HL-60/S4 treated with retinoic acid at 250 ng/mL for 4 days and 3 days (cell line): ENCODE data around the gene NCOA5.

Experiments
- in situ Hi-C: fragments of 300-500 bp; cut with MboI; formaldehyde crosslinking; loops from 2 replicates; pipeline ENCODE4 v1.7.0; 2022; ENCODE audit warnings: low sequenced_read_pairs

The NCOA5 gene

DNA sequence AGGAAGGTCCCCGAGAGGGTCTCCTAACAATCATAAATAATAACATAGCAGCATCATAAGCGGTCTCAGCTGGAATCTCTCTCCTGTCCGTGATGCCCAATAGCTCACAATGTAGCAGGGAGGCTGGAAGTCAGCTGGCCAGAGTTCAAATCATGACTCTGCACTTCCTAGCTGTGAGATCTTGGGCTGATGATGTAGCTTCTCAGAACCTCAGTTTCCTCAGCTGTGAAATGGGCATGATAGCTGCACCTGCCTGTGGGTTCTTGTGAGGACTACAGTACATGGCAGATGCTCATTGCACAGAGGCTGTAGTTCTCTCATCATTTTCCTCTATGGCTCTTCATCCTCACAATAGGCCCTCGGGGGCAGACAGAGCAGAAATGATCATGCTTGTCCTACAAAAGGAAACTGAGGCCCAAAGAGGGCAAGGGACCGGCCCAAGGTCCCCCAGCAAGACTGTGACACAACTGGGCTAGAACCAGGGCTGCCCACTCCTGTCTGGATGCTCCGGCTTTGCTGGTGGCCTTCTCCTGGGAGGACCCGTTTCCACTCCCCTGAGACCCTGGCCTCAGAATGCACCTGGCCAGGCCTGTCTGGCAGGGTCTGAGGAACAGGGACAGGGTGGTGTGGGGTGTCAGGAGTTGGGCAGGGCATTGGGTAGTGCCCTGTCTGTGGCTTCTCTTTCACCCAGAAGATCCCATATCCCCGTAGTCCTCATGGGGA lies 43.0 kb downstream of the NCOA5 start:
- in situ Hi-C loops, result no loop called here

DNA sequence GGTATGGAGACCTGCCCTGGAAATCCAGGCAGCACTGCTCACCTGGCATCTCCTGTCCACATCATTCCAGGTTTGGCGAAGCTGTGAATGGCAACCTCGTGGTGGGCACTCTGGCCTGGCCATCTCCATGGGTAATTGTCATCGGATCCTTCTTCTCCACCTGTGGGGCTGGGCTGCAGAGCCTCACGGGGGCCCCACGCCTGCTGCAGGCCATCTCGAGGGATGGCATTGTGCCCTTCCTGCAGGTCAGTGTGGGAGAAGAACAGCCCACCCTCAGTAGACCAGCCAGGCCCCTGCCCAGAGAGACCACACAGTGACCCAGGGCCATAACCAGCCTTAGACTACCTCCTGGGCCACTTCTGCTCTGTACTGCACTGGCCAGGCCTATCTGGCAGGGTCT lies 44.9 kb downstream of the NCOA5 start:
- in situ Hi-C loops, result no loop called here

DNA sequence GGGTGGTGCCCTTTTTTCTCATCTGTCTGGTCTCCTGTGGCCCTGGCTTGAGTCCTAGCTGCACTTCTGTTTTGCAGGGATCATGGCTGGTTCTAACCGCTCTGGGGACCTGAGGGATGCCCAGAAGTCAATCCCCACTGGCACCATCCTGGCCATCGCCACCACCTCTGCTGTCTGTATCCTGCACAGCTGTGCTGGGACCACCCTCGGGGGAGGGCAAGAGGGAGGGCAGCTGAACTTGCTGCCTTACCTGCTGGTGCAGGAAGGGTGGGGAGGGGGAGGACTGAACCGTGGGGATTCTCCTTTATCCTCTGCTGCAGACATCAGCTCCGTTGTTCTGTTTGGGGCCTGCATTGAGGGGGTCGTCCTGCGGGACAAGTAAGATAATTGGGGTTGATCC lies 46.2 kb downstream of the NCOA5 start:
- in situ Hi-C loops, result no loop called here

DNA sequence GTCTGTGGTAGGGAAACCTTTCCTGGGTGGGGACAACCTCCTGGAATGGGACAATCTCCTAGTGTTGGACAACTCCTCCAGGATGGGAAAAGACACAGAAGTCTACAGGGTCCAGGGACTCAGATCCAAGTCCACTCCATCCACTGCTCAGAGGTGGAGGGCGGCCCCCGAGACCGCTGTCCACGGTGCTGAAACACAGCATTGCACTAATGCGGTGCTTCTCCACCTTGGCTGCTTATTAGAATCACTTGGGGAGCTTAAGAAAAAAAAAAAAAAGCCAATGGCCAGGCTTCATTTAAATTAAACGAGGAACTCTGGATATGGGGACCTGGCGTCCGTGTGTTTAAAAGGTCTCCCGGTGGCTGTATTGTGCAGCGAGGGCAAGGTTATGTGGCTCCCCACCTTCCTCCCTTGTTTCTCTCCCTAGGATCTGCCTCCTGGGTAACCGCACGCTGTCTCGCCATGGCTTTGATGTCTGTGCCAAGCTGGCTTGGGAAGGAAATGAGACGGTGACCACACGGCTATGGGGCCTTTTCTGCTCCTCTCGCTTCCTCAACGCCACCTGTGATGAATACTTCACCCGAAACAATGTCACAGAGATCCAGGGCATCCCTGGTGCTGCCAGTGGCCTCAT lies 48.7 kb downstream of the NCOA5 start:
- in situ Hi-C loops, result no loop called here

DNA sequence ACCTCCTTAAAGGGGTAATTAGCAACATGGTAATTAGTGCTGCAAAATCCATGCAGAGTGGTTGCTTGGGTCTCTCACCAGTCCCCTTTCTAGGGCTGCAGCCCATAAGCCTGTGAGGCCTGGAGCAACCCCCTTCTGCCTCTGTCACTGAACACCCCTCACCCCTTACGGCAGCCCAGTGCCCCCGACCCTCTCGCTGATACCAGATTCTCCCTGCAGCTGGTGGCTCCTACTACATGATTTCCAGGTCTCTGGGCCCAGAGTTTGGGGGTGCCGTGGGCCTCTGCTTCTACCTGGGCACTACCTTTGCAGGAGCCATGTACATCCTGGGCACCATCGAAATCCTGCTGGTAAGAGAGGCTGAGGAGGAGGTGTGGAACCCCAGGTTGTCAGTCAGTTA lies 52.7 kb downstream of the NCOA5 start:
- in situ Hi-C loops, result no loop called here

DNA sequence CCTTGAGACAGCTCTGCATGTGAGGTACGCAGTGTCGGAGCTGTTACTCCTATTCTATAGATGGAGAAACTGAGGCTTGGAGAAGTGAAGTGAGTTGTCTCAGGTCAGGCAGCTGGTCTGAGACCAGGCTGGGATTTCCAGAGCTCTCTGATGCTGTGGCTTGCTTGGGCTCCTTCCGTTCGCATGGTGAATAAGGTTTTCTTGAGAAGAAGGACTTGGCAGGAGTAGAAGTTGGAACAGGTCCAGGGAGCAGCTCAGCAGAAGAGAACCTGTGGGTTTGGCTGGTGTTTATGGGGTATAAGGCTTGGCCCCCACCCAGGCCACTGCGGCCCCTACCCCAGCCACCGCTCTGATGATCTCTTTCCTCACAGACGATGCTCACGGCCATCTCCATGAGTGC lies 53.4 kb downstream of the NCOA5 start:
- in situ Hi-C loops, result no loop called here

DNA sequence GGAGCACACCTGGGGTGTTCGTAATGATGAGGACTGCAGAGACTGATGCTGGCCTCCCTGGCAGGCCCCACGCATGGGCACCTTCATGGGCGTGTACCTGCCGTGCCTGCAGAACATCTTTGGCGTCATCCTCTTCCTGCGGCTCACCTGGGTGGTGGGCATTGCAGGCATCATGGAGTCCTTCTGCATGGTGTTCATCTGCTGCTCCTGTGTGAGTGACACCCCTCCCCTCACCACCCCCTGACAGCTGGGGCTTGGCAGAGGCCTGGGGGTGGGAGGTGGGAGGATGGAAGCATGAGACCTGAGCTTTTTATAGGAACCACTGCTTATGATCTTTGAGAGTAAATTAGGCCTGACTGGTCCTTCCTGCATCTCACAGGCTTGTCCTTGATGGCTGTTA lies 54.0 kb downstream of the NCOA5 start:
- in situ Hi-C loops, result no loop called here

DNA sequence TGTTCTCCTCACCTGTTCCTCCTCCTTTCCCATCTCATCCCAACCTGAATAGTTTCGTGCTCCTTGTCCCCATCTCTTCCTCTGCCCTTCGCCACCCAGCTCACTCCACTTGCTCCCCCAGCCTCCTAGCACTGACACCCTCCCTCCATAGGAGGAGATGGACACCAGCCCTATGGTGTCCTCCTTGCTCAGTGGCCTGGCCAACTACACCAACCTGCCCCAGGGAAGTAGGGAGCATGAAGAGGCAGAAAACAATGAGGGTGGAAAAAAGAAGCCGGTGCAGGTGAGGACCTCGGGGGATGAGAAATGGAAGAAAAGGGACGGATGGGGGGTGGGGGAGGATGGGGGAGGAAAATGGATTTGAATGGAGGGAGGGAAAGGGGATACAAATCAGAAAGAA lies 54.5 kb downstream of the NCOA5 start:
- in situ Hi-C loops, result no loop called here

DNA sequence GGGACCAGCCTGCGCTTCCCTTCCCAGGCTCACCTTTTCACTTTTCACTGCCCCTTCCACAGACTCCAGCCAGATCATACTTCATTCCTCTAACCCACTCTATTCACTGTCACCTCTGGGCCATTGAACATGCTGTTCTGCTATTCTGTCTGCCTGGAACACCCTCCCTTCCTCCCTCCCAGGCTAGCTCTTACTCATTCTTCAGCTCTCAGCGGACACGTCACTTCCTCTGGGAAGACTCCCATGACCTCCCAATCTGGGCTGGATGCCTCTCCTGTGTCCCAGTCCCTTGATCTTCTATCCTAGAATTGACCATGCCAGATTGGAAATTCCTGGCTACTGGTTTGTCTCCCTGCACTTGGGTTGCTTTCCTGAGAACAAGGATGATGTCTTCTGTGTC lies 55.7 kb downstream of the NCOA5 start:
- in situ Hi-C loops, result no loop called here

DNA sequence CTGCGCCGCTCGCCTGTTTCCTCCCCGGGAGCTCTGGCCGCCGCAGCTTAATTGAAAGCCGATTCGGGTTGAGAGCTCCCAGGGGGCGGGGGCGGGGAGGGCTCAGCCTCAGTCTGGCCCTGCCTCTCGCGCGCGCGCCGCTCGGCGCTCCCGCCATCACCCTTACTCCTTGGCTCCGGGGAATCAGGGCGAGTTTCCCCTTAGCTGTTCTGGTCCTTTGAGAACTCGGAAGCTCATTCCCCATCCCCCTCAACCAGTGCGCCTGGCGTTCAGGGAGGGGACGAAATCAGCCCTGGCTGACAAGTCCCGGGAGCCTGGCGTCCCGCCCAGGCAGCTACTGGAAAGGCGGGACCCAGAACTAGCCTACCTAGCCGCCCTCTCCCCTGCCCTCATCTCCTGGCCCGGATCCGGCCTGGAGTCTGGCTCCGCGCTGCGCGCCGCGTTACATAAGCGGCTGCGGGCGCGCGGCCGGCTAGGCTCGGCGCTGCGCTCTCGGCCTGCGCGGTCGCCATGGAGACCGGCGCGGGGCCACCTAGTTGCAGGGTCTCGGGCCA lies 58.0 kb downstream of the NCOA5 start:
- in situ Hi-C loops, result no loop called here

DNA sequence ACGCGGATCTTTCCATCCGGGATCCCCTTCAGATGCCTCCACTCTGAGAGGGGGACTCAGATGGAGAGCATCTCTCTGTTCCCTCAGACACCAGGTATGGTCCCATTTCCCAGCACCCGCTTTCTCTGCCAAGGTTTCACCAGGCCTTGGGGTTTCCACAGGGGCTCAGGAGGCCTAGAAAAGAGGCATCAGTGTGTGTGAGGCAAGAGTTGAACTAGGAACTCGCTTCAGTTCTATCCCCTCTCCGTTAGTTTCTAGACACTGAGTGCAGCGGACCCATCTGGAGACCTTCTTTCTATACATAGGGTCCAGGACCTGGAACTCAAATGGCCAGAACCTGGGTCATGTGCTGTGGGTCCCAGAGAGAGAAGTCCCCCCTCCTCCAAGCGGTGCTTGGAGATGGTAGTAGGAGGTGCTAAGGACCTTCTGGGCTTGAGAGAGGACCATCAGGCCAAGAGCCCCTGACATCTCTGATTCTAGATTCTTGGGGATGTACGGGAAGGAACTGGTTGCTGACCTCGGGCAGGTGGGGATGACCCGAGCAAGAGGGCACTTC lies 58.7 kb downstream of the NCOA5 start:
- in situ Hi-C loops, result no loop called here

DNA sequence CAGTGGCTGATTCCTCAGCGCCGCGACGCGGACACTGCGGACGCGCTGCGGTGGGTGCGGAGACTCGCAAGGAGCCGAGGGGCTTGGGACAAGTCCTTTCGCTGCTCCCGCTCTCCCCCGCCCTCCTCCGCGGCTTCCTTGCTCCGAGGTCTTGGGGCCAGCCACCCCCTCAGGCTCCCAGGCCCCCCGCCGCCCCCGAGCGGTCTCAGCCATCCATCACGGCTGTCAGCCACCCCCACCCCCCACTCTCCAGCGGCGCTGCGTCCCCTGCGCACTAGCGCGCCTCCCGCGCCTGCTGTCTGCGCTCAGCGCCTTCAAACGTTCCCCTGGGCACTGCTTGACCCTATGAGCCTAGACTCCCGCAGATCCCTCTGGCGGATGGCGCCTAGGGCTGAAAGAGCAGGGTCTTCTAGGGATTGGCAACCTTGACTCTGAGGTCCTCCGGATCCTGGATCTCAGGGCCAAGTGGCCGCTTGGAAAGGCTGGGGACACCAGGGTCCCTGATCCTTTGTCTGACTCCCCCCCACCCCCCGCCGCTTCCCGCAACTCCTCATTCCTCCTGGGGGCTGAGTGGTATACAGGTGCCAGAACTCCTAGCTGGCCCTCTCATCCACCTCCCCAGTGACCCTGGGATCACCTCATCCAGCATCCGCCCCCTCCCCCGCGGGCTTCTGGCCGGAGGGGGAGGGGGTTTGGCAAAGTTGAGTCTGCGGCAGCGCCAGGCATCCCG lies 59.3 kb downstream of the NCOA5 start:
- in situ Hi-C loops, result no loop called here

DNA sequence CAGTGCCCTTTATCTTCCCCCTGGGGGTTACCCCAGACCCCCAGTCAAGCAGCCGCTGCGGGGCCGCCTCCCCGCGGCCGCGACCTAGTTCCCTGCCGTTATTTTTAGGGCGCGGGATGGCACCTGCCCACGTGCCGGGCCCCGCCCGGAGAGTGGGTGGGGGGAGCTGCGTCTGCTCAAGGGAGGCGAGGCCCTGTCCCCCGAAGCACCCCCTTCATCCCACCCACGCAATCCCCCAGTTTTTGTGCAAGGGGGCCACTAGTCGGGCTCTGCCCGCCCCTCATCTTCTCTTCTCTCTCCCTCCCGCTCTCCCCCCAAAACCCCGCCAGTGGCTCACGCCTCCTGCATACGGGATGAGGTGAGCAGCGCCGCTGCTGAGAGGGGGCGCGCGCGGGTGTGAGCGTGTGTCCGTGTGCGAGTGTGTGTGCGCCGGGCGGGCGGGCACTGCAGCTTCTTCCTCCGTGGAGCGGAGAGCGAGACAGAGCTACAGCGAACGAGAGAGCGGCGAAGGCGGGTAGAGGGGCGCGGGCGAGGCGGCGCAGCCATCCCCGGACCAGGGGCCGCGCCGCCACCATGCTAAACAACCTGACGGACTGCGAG lies 60.9 kb downstream of the NCOA5 start, which contains the start of gene SLC12A5:
SLC12A5 (plus strand) TSS at position 444 of the 600 bp plus-strand sequence; CDS start at position 574, 130 bp downstream.
- in situ Hi-C loops, result no loop called here

DNA sequence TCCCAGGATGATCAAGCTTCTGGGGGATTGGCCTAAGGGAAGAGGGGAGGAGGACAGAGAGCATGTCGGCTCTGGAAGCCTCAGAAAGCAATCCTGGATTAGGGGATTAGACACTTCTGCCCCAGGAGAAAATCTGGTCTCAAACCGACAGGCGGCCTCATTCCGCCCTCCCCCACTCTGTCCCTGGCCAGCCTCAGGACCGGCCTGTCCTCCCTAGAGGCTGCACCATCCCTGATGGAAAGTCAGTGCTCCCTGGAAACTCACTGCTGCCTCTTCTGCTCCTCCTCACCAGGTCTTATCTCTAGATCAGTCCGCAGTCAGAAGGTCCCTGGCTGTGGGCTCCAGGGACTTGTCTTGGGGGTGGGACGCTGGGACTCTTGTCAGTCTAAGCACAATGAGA lies 61.7 kb downstream of the NCOA5 start:
- in situ Hi-C loops, result no loop called here

DNA sequence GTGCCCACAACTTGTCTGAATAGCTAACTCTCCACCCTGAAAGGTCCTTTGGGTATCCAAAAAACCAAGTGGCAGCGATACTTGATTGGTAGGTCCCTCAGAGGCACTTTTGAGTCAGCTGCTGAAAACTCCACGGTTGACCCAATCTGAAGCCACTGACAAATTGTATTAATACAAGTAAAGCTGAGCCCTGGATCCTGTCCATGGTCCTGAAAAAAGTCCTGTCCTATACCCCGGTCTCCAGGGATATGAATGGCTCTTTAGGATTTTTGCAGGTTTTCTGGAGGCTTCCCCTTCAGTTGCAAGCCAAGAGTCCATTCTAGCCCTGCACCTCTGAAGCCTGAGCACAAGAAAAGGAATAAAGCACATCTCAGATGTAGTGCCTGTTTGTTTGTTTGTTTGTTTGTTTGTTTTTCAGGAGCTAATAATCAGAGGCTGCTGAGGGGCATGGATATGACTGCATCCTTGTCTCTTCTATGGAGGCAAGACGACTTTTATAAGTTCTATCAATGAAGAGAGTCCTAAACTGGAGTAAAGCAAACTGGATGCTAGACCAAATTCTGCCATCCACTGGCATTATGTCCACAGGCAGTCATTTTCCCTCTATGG lies 62.4 kb downstream of the NCOA5 start:
- in situ Hi-C loops, result no loop called here

DNA sequence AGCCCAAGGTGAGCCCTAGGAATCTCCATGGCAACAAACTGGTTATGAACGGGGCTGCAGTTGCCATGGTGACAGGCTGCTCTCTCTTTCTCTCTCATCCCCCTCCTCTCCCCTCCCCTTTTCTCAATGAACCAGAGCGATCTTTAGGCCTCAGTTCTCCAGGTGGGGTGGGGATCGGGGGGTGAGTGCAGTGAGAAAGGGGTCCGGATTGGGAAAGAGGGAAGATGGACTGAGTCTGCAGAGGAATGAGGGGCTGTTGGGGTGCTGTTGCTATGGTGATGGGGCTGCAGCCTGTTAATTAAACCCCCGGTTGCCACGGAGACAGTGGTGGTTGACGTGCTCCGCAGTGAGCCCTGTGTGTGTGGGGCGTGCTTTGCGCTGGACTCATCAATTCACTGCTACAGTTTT lies 64.4 kb downstream of the NCOA5 start:
- in situ Hi-C loops, result no loop called here

DNA sequence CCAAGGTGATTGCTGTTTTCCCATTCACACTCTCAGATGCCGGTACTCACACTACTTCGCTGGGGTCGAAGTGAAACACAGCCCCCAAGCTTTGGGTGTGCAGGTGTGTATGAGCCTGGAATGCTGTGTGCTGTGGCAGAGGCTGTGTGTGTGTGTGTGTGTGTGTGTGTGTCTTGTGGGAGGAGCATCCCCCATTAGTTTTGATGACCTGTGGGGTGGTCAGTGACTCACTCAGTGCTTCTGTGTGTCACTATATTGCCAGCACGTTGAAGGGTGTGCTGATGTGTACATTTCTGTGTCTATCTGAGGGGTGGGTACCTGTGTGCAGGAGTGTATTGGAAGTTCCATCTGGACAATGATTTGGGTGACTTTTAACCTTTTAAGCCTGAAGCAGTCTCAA lies 65.8 kb downstream of the NCOA5 start:
- in situ Hi-C loops, result no loop called here

DNA sequence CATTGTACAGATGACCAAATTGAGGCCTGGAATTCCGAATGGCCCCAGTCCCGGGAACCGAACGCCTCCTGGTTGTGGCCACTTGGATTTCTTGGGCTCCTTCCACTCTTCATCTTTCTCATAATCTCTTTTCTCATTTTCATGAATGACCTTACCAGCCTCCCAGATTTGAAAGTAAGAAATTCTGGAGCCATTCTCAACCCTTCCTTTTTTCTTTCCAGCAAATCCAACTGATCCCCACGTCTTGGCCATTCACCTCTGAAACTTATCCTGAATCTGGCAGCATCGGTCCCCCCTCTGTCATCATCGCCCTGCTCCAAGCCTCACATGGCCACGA lies 66.6 kb downstream of the NCOA5 start:
- in situ Hi-C loops, result no loop called here

DNA sequence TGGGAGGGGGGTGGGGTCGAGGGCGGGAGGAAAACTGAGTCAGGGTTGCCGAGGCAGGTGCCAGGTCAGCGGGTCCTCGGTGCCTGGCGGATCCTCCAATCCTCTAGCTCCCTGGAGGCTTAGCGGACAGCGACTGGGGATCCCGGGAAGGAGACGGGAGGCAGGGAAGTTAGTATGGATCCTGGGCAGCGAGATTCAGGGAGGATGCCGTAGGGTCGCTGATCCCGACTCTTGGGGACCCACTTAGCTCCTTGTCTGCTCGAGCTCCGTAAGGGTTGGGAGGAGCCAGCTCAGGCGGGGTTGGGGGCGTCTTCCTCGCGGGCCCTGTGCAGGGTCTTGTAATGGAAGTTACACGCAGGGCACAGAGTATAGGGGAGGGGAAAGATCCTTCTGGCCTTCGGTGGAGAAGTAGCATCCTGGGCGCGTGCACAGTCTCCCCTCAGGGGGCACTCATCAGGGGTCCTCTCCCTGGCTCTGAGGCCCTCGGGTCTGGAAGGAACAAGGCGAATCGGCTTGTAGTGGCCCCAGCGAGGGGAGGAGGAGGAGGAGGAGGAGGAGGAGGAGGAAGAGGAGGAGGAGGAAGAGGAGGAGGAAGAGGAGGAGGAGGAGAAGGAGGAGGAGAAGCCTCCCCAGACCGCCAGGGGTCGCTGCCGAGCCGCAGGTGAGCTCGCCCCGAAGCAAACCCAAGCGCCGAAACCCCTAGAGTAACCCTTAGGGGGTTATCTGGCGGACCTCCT lies 67.2 kb downstream of the NCOA5 start:
- in situ Hi-C loops, result no loop called here
